ENCODE data around the gene SBF2.

DNA sequence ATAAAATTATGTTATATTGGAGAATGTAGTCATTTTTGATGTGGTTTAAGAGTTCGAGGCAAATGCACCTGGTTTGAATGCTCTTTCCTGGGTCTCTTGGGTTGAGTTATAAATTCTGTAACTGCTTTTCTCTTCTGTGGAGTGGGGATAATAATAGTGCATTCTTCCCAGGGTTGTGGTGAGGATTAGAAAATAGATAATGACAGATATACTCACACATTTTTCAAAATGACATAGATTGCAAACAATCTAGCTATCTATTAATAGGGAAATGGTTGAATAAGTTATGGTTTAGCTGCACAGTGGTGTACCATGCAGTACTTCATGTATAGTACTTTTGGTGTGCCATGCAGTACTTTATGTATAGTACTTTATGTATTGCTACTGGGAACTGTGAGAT lies 562.8 kb downstream of the SBF2 start:
- no peak for TF ChIP-seq BHLHE40 (IDR thresholded peaks at IDR 0.05; ENCODE audit: borderline replicate concordance)
- TF ChIP-seq FOXM1 (IDR thresholded peaks at IDR 0.05; ENCODE audit: borderline replicate concordance): no peak
- TF ChIP-seq ELF4 (IDR thresholded peaks at IDR 0.05): no peak
- TF ChIP-seq ZNF384 (IDR thresholded peaks at IDR 0.05): no peak
- TF ChIP-seq TARDBP (IDR thresholded peaks at IDR 0.05): no peak
- TF ChIP-seq, protein P1, sequence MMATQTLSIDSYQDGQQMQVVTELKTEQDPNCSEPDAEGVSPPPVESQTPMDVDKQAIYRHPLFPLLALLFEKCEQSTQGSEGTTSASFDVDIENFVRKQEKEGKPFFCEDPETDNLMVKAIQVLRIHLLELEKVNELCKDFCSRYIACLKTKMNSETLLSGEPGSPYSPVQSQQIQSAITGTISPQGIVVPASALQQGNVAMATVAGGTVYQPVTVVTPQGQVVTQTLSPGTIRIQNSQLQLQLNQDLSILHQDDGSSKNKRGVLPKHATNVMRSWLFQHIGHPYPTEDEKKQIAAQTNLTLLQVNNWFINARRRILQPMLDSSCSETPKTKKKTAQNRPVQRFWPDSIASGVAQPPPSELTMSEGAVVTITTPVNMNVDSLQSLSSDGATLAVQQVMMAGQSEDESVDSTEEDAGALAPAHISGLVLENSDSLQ (IDR thresholded peaks at IDR 0.05): no peak
- no peak for TF ChIP-seq L3MBTL2 (conservative IDR thresholded peaks at IDR 0.05)
- TF ChIP-seq SUZ12 (IDR thresholded peaks at IDR 0.05): no peak
- TF ChIP-seq HDGF (IDR thresholded peaks at IDR 0.05; ENCODE audit: borderline replicate concordance): no peak
- no peak for TF ChIP-seq ARNT (IDR thresholded peaks at IDR 0.05)
- TF ChIP-seq CTBP1 (IDR thresholded peaks at IDR 0.05; ENCODE audit: borderline replicate concordance): no peak

Data from HEK293T (cell line).